GM19372 (cell line): ENCODE measurements around the gene CAMK1D.

Experiments used
- ATAC-seq: cut with Tn5 transposase; IDR thresholded peaks from one replicate; pipeline ENCODE4 v1.9.1; 2021; ENCODE audit warnings: mild to moderate bottlenecking, low read depth, moderate library complexity; ENCODE audit not compliant: unreplicated experiment

CAMK1D gene

GRCh38 chr10:12826800-12827372 lies 477.5 kb downstream of the CAMK1D start:
- no peak for ATAC-seq

GRCh38 chr10:12828736-12829135 lies 479.4 kb downstream of the CAMK1D start:
- ATAC-seq = no peak

GRCh38 chr10:12829831-12830390 lies 480.6 kb downstream of the CAMK1D start:
- ATAC-seq = no peak

- ATAC-seq = no peak
Measured at GRCh38 chr10:12832096-12832495, 482.7 kb downstream of the CAMK1D start.

GRCh38 chr10:12833451-12833850 lies 484.1 kb downstream of the CAMK1D start:
- no peak for ATAC-seq

- ATAC-seq = no peak
Measured at GRCh38 chr10:12834116-12834665, 484.8 kb downstream of the CAMK1D start.

GRCh38 chr10:12834721-12835120 lies 485.4 kb downstream of the CAMK1D start:
- ATAC-seq = no peak

GRCh38 chr10:12835709-12836108 lies 486.4 kb downstream of the CAMK1D start:
- no peak for ATAC-seq

GRCh38 chr10:12838366-12838765 lies 489.0 kb downstream of the CAMK1D start:
- ATAC-seq = no peak

GRCh38 chr10:12838995-12839927 lies 489.9 kb downstream of the CAMK1D start:
- no peak for ATAC-seq

GRCh38 chr10:12839941-12840611 lies 490.7 kb downstream of the CAMK1D start:
- ATAC-seq = no peak

GRCh38 chr10:12841426-12841825 lies 492.1 kb downstream of the CAMK1D start:
- no peak for ATAC-seq

- no peak for ATAC-seq
Measured at GRCh38 chr10:12841826-12842225, 492.5 kb downstream of the CAMK1D start.

- ATAC-seq = no peak
Measured at GRCh38 chr10:12842310-12842709, 493.0 kb downstream of the CAMK1D start.

- no peak for ATAC-seq
Measured at GRCh38 chr10:12843296-12843945, 494.1 kb downstream of the CAMK1D start.

- no peak for ATAC-seq
Measured at GRCh38 chr10:12844811-12845483, 495.6 kb downstream of the CAMK1D start.

- no peak for ATAC-seq
Measured at GRCh38 chr10:12846718-12847117, 497.4 kb downstream of the CAMK1D start.

- no peak for ATAC-seq
Measured at GRCh38 chr10:12847361-12847975, 498.1 kb downstream of the CAMK1D start.

GRCh38 chr10:12848439-12849173 lies 499.3 kb downstream of the CAMK1D start:
- ATAC-seq = no peak
